Peyer's patch (tissue), 4 donors: Measurements from ENCODE around the gene RIMBP2. TPM values are rescaled to one million over a fixed set of nuclear protein-coding genes. Genes with fewer than 3 reads are reported as not detected.

Experiments used
- DNase-seq, 3 donors: peaks; one replicate each; pipeline ENCODE4 v3.0.0-alpha.2; 2017 to 2019
- H3K27ac ChIP-seq, 4 donors: fragments of 200-600 bp; sonication (generic); one replicate each; pipeline ENCODE4 v1.5.1; 2016 to 2019
- H3K27me3 ChIP-seq, 2 donors: fragments of 200-600 bp; sonication (generic); one replicate each; pipeline ENCODE4 v1.5.1; 2019
- H3K36me3 ChIP-seq, 3 donors: fragments of 200-600 bp; sonication (generic); one replicate each; pipeline ENCODE4 v1.5.1; 2016 to 2019
- H3K4me1 ChIP-seq, 4 donors: fragments of 200-600 bp; sonication (generic); one replicate each; pipeline ENCODE4 v1.5.1; 2016 to 2019
- H3K4me3 ChIP-seq, 4 donors: fragments of 200-600 bp; sonication (generic); 1 replicate in 3 of 4; 2 replicates in 1 of 4; pipeline ENCODE4 v1.5.1; 2016 to 2019; ENCODE audit warnings: mild to moderate bottlenecking in 1 of 4
- H3K9me3 ChIP-seq, 4 donors: fragments of 200-600 bp; sonication (generic); one replicate each; pipeline ENCODE4 v1.5.1; 2016 to 2019; ENCODE audit warnings: mild to moderate bottlenecking in 1 of 4
- POLR2A ChIP-seq, 2 donors: fragments of 450-650 bp; IDR thresholded peaks; one replicate each; pipeline ENCODE4 v1.5.1; 2017; ENCODE audit warnings: antibody characterized with exemption in 2 of 2, mild to moderate bottlenecking in 2 of 2, moderate library complexity in 2 of 2
- total RNA-seq, 4 donors: library from RNA; depleted of rRNA; stranded (reverse); fragments of >200 nt; gene quantifications; one replicate each; pipeline ENCODE4 v1.1.0, GENCODE V29; 2016
- TF ChIP-seq, protein P1 (sequence below), 6 experiments: fragments of 450-650 bp in 4 of 6; fragments of 200-600 bp in 2 of 6; sonication (generic) in 1 of 6; IDR thresholded peaks; one replicate each; pipeline ENCODE4 v1.5.1; 2017 to 2019; ENCODE audit warnings: antibody characterized with exemption in 6 of 6, mild to moderate bottlenecking in 3 of 6, moderate library complexity in 1 of 6

The RIMBP2 gene
- total RNA-seq, 4 donors from 2014 or later, result 8.8 to 19.8 (median 16.0) TPM

GRCh38 chr12:130367523-130367922 lies 348.6 kb downstream of the RIMBP2 start:
- Histone ChIP-seq H3K4me3 (no peak overlapping the region), H3K36me3 (no peaks in the 10 kb centered on the region), H3K9me3 (no peaks in the 10 kb centered on the region), H3K27ac (no peak overlapping the region), H3K27me3 (no peaks in the 10 kb centered on the region), H3K4me1 (no peaks in the 10 kb centered on the region)
- DNase-seq, result no peak
- TF ChIP-seq, protein P1, sequence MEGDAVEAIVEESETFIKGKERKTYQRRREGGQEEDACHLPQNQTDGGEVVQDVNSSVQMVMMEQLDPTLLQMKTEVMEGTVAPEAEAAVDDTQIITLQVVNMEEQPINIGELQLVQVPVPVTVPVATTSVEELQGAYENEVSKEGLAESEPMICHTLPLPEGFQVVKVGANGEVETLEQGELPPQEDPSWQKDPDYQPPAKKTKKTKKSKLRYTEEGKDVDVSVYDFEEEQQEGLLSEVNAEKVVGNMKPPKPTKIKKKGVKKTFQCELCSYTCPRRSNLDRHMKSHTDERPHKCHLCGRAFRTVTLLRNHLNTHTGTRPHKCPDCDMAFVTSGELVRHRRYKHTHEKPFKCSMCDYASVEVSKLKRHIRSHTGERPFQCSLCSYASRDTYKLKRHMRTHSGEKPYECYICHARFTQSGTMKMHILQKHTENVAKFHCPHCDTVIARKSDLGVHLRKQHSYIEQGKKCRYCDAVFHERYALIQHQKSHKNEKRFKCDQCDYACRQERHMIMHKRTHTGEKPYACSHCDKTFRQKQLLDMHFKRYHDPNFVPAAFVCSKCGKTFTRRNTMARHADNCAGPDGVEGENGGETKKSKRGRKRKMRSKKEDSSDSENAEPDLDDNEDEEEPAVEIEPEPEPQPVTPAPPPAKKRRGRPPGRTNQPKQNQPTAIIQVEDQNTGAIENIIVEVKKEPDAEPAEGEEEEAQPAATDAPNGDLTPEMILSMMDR (IDR thresholded peaks at IDR 0.05), result no peak
- no peak for TF ChIP-seq POLR2A (IDR thresholded peaks at IDR 0.05)

DNA sequence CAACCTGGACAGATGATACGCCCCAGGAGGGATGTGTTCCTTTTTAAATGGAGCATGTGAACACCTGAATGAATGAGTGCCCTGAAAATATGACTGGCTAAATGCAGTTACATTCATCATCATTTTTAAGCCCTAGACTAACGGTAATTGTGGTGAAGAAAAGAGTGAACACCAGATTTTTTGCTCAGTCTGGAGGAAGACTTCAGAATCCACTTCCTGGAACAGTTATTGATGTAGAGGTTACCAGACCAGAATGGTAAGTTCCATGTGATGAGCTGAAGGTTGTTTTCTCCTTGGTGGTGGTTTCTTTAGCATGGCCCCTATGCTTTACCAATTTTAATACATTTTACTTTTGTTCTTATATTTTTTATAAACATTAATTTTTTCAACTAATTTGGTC lies 349.1 kb downstream of the RIMBP2 start:
- no peak for DNase-seq
- Histone ChIP-seq H3K4me3 (no peak overlapping the region), H3K36me3 (no peaks in the 10 kb centered on the region), H3K27me3 (no peaks in the 10 kb centered on the region), H3K9me3 (no peaks in the 10 kb centered on the region), H3K27ac (no peak overlapping the region), H3K4me1 (no peaks in the 10 kb centered on the region)
- no peak for TF ChIP-seq POLR2A (IDR thresholded peaks at IDR 0.05)
- TF ChIP-seq, protein P1 (IDR thresholded peaks at IDR 0.05), result no peak

DNA sequence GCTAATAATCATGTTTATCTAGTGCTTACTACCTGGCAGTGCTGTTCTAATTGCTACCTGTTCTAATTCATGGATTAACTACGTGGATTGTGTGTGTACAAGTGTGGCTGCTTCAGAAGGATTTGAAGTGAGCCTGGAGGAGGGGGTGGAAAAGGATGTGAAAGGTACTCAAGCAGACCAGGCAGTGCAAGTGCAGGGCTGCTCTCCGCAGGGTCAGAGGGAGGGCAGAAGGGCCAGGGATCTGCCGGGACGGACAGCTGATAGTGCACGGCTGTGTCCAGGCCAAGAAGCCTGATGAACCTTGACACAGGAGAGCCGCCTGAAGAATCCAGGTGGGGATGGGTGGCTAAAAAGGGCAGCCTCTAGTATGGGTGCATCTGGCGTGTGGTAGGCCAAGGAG lies 349.9 kb downstream of the RIMBP2 start:
- Histone ChIP-seq H3K4me3 (no peak overlapping the region), H3K27ac (no peak overlapping the region), H3K36me3 (no peaks in the 10 kb centered on the region), H3K4me1 (no peaks in the 10 kb centered on the region), H3K9me3 (no peaks in the 10 kb centered on the region), H3K27me3 (no peaks in the 10 kb centered on the region)
- TF ChIP-seq, protein P1 (IDR thresholded peaks at IDR 0.05), result no peak
- no peak for TF ChIP-seq POLR2A (IDR thresholded peaks at IDR 0.05)
- no peak for DNase-seq

- H3K9me3 ChIP-seq, result no peaks in the 10 kb centered on the region
- no peak overlapping the region for H3K4me3 ChIP-seq
- no peaks in the 10 kb centered on the region for H3K27me3 ChIP-seq
- no peaks in the 10 kb centered on the region for H3K4me1 ChIP-seq
- no peak for TF ChIP-seq POLR2A (IDR thresholded peaks at IDR 0.05)
- TF ChIP-seq, protein P1 (IDR thresholded peaks at IDR 0.05), result no peak
- no peaks in the 10 kb centered on the region for H3K36me3 ChIP-seq
- DNase-seq, result no peak
- H3K27ac ChIP-seq, result no peak overlapping the region
These were observed 351.5 kb downstream of the RIMBP2 start for GRCh38 chr12:130364578-130364977.

- TF ChIP-seq, protein P1 (IDR thresholded peaks at IDR 0.05), result no peak
- no peak for TF ChIP-seq POLR2A (IDR thresholded peaks at IDR 0.05)
- no peak overlapping the region for H3K4me3 ChIP-seq
- no peak overlapping the region for H3K27ac ChIP-seq
- H3K36me3 ChIP-seq, result no peaks in the 10 kb centered on the region
- no peak for DNase-seq
- H3K4me1 ChIP-seq, result no peaks in the 10 kb centered on the region
- H3K27me3 ChIP-seq, result no peaks in the 10 kb centered on the region
- H3K9me3 ChIP-seq, result no peaks in the 10 kb centered on the region
These were observed 354.0 kb downstream of the RIMBP2 start for GRCh38 chr12:130362060-130362459.

DNA sequence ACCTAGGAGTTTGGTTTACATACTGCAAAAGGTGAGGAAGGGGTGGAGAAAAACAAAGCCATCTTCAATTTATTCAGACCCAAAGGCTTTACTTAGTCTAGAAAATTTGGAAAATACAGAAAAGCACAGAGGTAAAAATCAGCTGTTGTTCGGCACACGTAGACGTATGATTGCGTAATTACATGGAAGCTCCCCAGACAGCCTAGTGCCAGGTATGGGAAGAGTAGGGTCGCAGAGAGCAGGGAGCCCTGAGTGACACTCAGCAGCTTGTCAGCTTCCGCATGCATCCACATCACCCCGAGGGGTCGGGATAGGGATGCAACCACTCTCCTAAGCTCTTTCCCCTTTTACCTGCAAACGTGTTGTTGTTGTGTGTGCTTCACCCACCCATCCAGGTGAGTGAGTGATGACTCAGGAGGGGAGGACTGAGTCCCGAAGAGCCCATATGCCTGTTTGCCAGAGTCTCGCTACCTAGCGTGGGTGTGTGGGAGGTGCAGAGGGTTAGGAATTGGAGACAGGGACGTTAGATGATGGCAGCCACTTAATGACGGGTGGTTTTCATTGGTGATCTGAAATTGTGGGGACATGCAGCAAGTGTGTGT lies 358.3 kb downstream of the RIMBP2 start:
- Histone ChIP-seq H3K27ac (no peak overlapping the region), H3K9me3 (no peaks in the 10 kb centered on the region), H3K4me1 (no peaks in the 10 kb centered on the region), H3K4me3 (no peak overlapping the region), H3K27me3 (no peaks in the 10 kb centered on the region), H3K36me3 (no peaks in the 10 kb centered on the region)
- TF ChIP-seq, protein P1 (IDR thresholded peaks at IDR 0.05), result no peak
- TF ChIP-seq POLR2A (IDR thresholded peaks at IDR 0.05), result no peak
- DNase-seq, result no peak
